ENCODE results near the gene RXFP1. TPM values are rescaled to one million over a fixed set of nuclear protein-coding genes. Genes with fewer than 3 reads are reported as not detected.

RXFP1 gene
- total and polyA plus RNA-seq, 7 donors, result 0.09 TPM; not detected in 6

DNA sequence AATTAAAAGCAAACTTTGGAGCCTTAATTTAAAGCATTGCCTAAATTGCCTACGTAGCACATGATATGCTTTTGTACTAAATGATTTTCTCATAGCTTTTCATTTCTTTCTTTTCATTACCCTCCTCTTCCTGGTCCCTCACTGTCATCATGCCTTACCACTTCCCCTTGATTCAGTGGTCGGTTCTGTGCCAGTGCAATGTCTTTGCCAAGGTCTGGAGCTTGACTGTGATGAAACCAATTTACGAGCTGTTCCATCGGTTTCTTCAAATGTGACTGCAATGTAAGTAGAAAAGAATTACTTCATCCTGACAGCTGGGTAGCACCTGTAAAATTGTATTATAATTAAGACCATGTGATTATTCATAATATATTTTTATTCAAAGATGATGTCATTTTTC, 77.5 kb downstream of the RXFP1 start:
- Histone ChIP-seq H3K4me1 (peaks cover 0 to 8% (median 2%) of the 10 kb centered on the region in 4 donors), H3K36me3 (no peaks in the 10 kb centered on the region), H3K27me3 (no peaks in the 10 kb centered on the region), H3K4me3 (no peak overlapping the region), H3K27ac (no peak overlapping the region), H3K9me3 (no peaks in the 10 kb centered on the region)
- TF ChIP-seq POLR2A (IDR thresholded peaks at IDR 0.05), result no peak
- no peak for TF ChIP-seq POLR2AphosphoS5 (IDR thresholded peaks at IDR 0.05)
- TF ChIP-seq EP300 (IDR thresholded peaks at IDR 0.05), result no peak
- TF ChIP-seq, protein P1, sequence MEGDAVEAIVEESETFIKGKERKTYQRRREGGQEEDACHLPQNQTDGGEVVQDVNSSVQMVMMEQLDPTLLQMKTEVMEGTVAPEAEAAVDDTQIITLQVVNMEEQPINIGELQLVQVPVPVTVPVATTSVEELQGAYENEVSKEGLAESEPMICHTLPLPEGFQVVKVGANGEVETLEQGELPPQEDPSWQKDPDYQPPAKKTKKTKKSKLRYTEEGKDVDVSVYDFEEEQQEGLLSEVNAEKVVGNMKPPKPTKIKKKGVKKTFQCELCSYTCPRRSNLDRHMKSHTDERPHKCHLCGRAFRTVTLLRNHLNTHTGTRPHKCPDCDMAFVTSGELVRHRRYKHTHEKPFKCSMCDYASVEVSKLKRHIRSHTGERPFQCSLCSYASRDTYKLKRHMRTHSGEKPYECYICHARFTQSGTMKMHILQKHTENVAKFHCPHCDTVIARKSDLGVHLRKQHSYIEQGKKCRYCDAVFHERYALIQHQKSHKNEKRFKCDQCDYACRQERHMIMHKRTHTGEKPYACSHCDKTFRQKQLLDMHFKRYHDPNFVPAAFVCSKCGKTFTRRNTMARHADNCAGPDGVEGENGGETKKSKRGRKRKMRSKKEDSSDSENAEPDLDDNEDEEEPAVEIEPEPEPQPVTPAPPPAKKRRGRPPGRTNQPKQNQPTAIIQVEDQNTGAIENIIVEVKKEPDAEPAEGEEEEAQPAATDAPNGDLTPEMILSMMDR (IDR thresholded peaks at IDR 0.05), result no peak
- intact Hi-C loops (cut with DNase I), result no loop called here
- no peak for DNase-seq
- 57 to 60% methylated on average over 4 of the region's 4 CpGs for WGBS, 2 donors

DNA sequence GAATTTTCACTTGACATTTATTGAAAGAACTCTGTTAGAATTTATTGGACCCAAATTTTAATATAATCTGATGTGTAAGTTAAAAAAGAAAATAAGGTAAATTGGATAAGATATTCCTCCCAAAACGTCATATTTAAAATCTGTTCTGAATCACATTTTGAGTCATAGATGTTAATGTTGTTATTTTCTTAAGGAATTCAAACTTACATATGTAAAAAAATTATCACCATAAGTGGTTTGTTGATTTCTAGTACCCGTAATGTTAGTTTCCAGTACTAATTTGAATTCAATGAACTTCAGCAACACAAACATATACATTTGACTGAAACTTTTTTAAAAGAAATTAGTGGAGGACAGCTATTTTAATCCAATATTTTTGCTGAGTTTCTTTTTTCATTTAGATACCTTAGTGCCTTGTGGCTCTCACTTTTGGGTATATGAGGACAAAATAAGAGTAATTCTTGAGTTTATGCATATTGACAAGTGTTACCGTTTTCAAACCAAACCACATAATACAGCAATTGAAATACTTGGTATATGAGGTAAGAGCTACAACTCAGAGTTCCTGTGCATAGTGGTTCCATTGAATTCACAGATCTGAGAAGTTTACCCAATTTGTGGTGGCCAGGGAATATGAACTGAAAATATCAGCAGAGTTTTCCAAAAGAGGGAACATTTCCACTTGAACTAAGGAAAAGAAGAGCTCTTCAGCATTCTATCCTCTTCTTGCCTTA, 78.2 kb downstream of the RXFP1 start:
- intact Hi-C loops (cut with DNase I), result no loop called here

DNA sequence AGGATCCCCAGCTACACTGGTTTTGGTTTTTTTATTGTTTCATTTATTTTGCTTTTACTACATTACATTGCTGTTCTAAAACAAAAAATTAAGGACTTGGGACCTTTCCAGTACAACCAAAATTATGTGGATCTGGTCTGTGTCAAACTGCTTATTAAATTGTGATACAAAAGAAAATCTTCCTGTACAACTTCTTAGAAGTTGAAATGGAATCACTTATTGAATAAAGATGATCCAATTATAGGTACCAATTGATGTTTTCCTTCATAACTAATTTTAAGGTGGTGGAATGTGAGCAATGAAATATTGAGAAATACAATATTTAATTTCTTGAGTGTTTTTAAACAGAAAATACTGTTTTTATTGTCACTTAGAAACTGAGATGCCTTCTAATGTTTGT, 82.7 kb downstream of the RXFP1 start:
- H3K4me3 ChIP-seq, result no peak overlapping the region
- TF ChIP-seq, protein P1 (IDR thresholded peaks at IDR 0.05), result no peak
- TF ChIP-seq POLR2A (IDR thresholded peaks at IDR 0.05) (no peak), EP300 (IDR thresholded peaks at IDR 0.05) (no peak), POLR2AphosphoS5 (IDR thresholded peaks at IDR 0.05) (no peak)
- intact Hi-C loops (cut with DNase I), result no loop called here
- no peak overlapping the region for H3K27ac ChIP-seq
- H3K4me1 ChIP-seq, result peaks cover 0 to 7% (median 0%) of the 10 kb centered on the region in 4 donors
- DNase-seq, result no peak
- no peaks in the 10 kb centered on the region for H3K36me3 ChIP-seq
- no peaks in the 10 kb centered on the region for H3K9me3 ChIP-seq
- no peaks in the 10 kb centered on the region for H3K27me3 ChIP-seq

More for the DNA sequence above, 78.2 kb downstream of the RXFP1 start:
- TF ChIP-seq POLR2AphosphoS5 (IDR thresholded peaks at IDR 0.05) (no peak), EP300 (IDR thresholded peaks at IDR 0.05) (no peak), POLR2A (IDR thresholded peaks at IDR 0.05) (no peak)
- TF ChIP-seq, protein P1 (IDR thresholded peaks at IDR 0.05), result no peak
- 71 to 82% methylated on average over 3 of the region's 3 CpGs for WGBS, 2 donors
- no peaks in the 10 kb centered on the region for H3K27me3 ChIP-seq
- H3K4me1 ChIP-seq, result peaks cover 0 to 8% (median 4%) of the 10 kb centered on the region in 4 donors
- DNase-seq, result no peak
- no peaks in the 10 kb centered on the region for H3K9me3 ChIP-seq
- H3K36me3 ChIP-seq, result no peaks in the 10 kb centered on the region
- no peak overlapping the region for H3K27ac ChIP-seq
- H3K4me3 ChIP-seq, result no peak overlapping the region

DNA sequence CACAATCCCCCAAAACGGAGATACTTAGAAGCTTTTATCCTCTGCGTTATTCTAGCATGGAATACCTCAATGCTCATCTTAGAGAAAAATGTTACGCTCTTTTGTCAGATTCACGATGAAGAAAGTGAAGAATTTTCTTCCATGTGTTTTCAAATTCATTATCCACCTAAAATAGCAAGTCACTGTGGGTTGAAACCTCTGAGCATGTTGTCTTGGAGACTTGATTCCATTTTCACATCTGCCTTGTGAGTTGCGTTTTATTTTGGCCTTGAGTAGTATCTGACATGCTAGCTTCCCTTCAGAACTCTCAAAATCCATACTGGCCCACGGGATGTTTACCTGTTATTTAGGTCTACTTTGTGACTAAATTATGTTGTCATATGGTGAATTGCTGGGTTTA, 83.7 kb downstream of the RXFP1 start:
- Histone ChIP-seq H3K27me3 (no peaks in the 10 kb centered on the region), H3K36me3 (no peaks in the 10 kb centered on the region), H3K27ac (no peak overlapping the region), H3K9me3 (no peaks in the 10 kb centered on the region), H3K4me1 (peaks cover 0 to 7% (median 0%) of the 10 kb centered on the region in 4 donors), H3K4me3 (no peak overlapping the region)
- TF ChIP-seq POLR2AphosphoS5 (IDR thresholded peaks at IDR 0.05) (no peak), EP300 (IDR thresholded peaks at IDR 0.05) (no peak), POLR2A (IDR thresholded peaks at IDR 0.05) (no peak)
- TF ChIP-seq, protein P1 (IDR thresholded peaks at IDR 0.05), result no peak
- DNase-seq, result no peak
- 71 to 77% methylated on average over 6 of the region's 6 CpGs for WGBS, 2 donors
- intact Hi-C loops (cut with DNase I), result no loop called here
